Stomach (tissue), 9 donors: ENCODE results near the gene PCK2. TPM values are rescaled to one million over a fixed set of nuclear protein-coding genes. Genes with fewer than 3 reads are reported as not detected.

ENCODE experiments used
- DNase-seq, 2 donors: peaks; one replicate each; pipeline versions ENCODE4 v3.0.0 to v3.0.0-alpha.2; 2013 to 2019
- H3K27ac ChIP-seq, 5 donors: fragments of 200-600 bp in 4 of 5; sonication (generic) in 4 of 5; one replicate each; pipeline ENCODE4 v1.5.1; 2013 to 2019; ENCODE audit warnings: mild to moderate bottlenecking in 1 of 5, moderate library complexity in 1 of 5
- H3K27me3 ChIP-seq, 3 donors: fragments of 200-600 bp; sonication (generic); one replicate each; pipeline ENCODE4 v1.5.1; 2017 to 2019; ENCODE audit warnings: mixed run types in 1 of 3
- H3K36me3 ChIP-seq, 4 donors: fragments of 200-600 bp; sonication (generic); 1 replicate in 3 of 4; 2 replicates in 1 of 4; pipeline ENCODE4 v1.5.1; 2016 to 2019
- H3K4me1 ChIP-seq, 4 donors: fragments of 200-600 bp; sonication (generic); one replicate each; pipeline ENCODE4 v1.5.1; 2016 to 2019
- H3K4me3 ChIP-seq, 4 donors: fragments of 200-600 bp; sonication (generic) in 3 of 4; one replicate each; pipeline ENCODE4 v1.5.1; 2016 to 2019; ENCODE audit warnings: mild to moderate bottlenecking in 1 of 4
- H3K9me3 ChIP-seq, 4 donors: fragments of 200-600 bp; sonication (generic); one replicate each; pipeline ENCODE4 v1.5.1; 2016 to 2019
- CTCF ChIP-seq, 7 experiments: fragments of 450-650 bp in 4 of 7; fragments of 200-600 bp in 3 of 7; sonication (generic) in 3 of 7; IDR thresholded peaks; one replicate each; pipeline ENCODE4 v1.5.1; 2016 to 2019; ENCODE audit warnings: antibody characterized with exemption in 7 of 7, control low read depth in 2 of 7, mild to moderate bottlenecking in 1 of 7
- EP300 ChIP-seq: sonication (generic); formaldehyde crosslinking; IDR thresholded peaks from one replicate; pipeline ENCODE4 v1.6.1; 2017; ENCODE audit warnings: antibody characterized with exemption
- POLR2A ChIP-seq, 4 donors: fragments of 450-650 bp; IDR thresholded peaks; one replicate each; pipeline ENCODE4 v1.6.1; 2016; ENCODE audit warnings: antibody characterized with exemption in 4 of 4, control low read depth in 2 of 4, mild to moderate bottlenecking in 1 of 4, moderate library complexity in 1 of 4
- POLR2AphosphoS5 ChIP-seq, 3 donors: sonication (generic); formaldehyde crosslinking; IDR thresholded peaks; one replicate each; pipeline ENCODE4 v1.6.1; 2016; ENCODE audit warnings: antibody characterized with exemption in 3 of 3
- WGBS, 5 donors: extraction: QIAGEN DNeasy Blood & Tissue Kit in 3 of 5; methylation state at CpG; one replicate each; pipeline versions ENCODE4 v1.1.5 to v1.1.7; 2013 to 2018; 5-methylcytosine and 5-hydroxymethylcytosine counted together
- intact Hi-C: fragments of 100-400 bp; cut with DNase I; formaldehyde crosslinking; loops from one replicate; pipeline ENCODE4 v1.15.1; 2023; ENCODE audit warnings: low total_unique reads
- polyA plus RNA-seq, 3 donors: library from polyadenylated mRNA; stranded (reverse); fragments of 200-250 nt; gene quantifications; one replicate each; pipeline ENCODE4 v1.2.3, GENCODE V29; 2013
- total RNA-seq, 5 donors: library from RNA; depleted of rRNA; stranded (reverse); fragments of >200 nt; gene quantifications; one replicate each; pipeline versions ENCODE4 v1.1.0 to v1.2.3, GENCODE V29; 2014 to 2016
- donor health status: healthy with polysubstance abuse.
- donor health status: Bipolar disorder and iron deficiency.
- donor health status: healthy.

Gene PCK2
- total and polyA plus RNA-seq, 8 donors: 2.3 to 168 (median 14.6) TPM

- no peak overlapping the region for H3K27ac ChIP-seq
- TF ChIP-seq POLR2A (IDR thresholded peaks at IDR 0.05) (no peak), EP300 (no peak), POLR2AphosphoS5 (IDR thresholded peaks at IDR 0.05) (no peak), CTCF (IDR thresholded peaks at IDR 0.05) (no peak)
- no peaks in the 10 kb centered on the region for H3K36me3 ChIP-seq
- 76 to 84% (median 82%) methylated on average over 10 of the region's 10 CpGs for WGBS, 5 donors
- intact Hi-C loops: loop anchor here (10.0 kb wide), 1 partner anchor 49 kb away; no protein-coding TSS in a partner anchor
- H3K4me3 ChIP-seq: no peak overlapping the region
- peaks cover 14 to 24% (median 16%) of the 10 kb centered on the region in 4 donors for H3K4me1 ChIP-seq
- no peak for DNase-seq
- peaks cover 0 to 53% (median 6%) of the 10 kb centered on the region in 3 donors for H3K27me3 ChIP-seq
- no peaks in the 10 kb centered on the region for H3K9me3 ChIP-seq
Observed at GRCh38 chr14:24055971-24056799, 37.9 kb upstream of the PCK2 start.

GRCh38 chr14:24056800-24057184 is 37.3 kb upstream of the PCK2 start:
- peaks cover 10 to 19% (median 10%) of the 10 kb centered on the region in 4 donors for H3K4me1 ChIP-seq
- no peaks in the 10 kb centered on the region for H3K9me3 ChIP-seq
- H3K4me3 ChIP-seq: no peak overlapping the region
- no peak for DNase-seq
- TF ChIP-seq CTCF (IDR thresholded peaks at IDR 0.05) (no peak), POLR2AphosphoS5 (IDR thresholded peaks at IDR 0.05) (no peak), POLR2A (IDR thresholded peaks at IDR 0.05) (no peak), EP300 (no peak)
- H3K27me3 ChIP-seq: peaks cover 0 to 53% (median 6%) of the 10 kb centered on the region in 3 donors
- no peaks in the 10 kb centered on the region for H3K36me3 ChIP-seq
- 49 to 65% (median 54%) methylated on average over 7 to 8 of the region's 8 CpGs for WGBS, 5 donors
- intact Hi-C loops: loop anchor here (10.0 kb wide), 1 partner anchor 48 kb away; no protein-coding TSS in a partner anchor
- H3K27ac ChIP-seq: no peak overlapping the region

GRCh38 chr14:24057271-24057670 is 36.8 kb upstream of the PCK2 start:
- Histone ChIP-seq H3K27ac (no peak overlapping the region), H3K4me3 (no peak overlapping the region), H3K27me3 (peaks cover 0 to 52% (median 6%) of the 10 kb centered on the region in 3 donors), H3K4me1 (peaks cover 5 to 15% (median 5%) of the 10 kb centered on the region in 4 donors), H3K9me3 (no peaks in the 10 kb centered on the region), H3K36me3 (no peaks in the 10 kb centered on the region)
- intact Hi-C loops: loop anchor here (10.0 kb wide), 1 partner anchor 48 kb away; no protein-coding TSS in a partner anchor
- 76 to 100% (median 92%) methylated on average over 1 to 2 of the region's 2 CpGs for WGBS, 5 donors
- no peak for DNase-seq
- TF ChIP-seq EP300: no peak

- intact Hi-C loops: loop anchor here (10.0 kb wide), 1 partner anchor 47 kb away; no protein-coding TSS in a partner anchor
- no peak for DNase-seq
- WGBS, 5 donors: 48 to 69% (median 61%) methylated on average over 10 to 14 of the region's 14 CpGs
Observed at GRCh38 chr14:24057867-24058259, 36.2 kb upstream of the PCK2 start.

More at GRCh38 chr14:24057867-24058259, 36.2 kb upstream of the PCK2 start:
- peaks cover 0 to 46% (median 6%) of the 10 kb centered on the region in 3 donors for H3K27me3 ChIP-seq
- peaks cover 0 to 9% (median 0%) of the 10 kb centered on the region in 4 donors for H3K4me1 ChIP-seq
- H3K9me3 ChIP-seq: no peaks in the 10 kb centered on the region
- no peaks in the 10 kb centered on the region for H3K36me3 ChIP-seq
- TF ChIP-seq POLR2A (IDR thresholded peaks at IDR 0.05) (no peak), CTCF (IDR thresholded peaks at IDR 0.05) (no peak), POLR2AphosphoS5 (IDR thresholded peaks at IDR 0.05) (no peak), EP300 (no peak)
- H3K4me3 ChIP-seq: no peak overlapping the region
- H3K27ac ChIP-seq: no peak overlapping the region
